PC-9 (cell line): ENCODE data around the gene CBFA2T3. TPM values are rescaled to one million over a fixed set of nuclear protein-coding genes. Genes with fewer than 3 reads are reported as not detected.

Experiments
- BruUV-seq: library from RNA; stranded (reverse); fragments of 400-500 nt; replicated peaks from 2 replicates; lab custom pipeline; 2021; lab: Mats Ljungman, UMichigan
- CTCF ChIA-PET: fragments of 300-600 bp; sonication (Branson Sonifier 250); formaldehyde crosslinking; loops from one replicate; lab custom pipeline; 2022; ENCODE audit warnings: antibody characterized with exemption; lab: Charles Lee
- POLR2A ChIA-PET: fragments of 300-600 bp; sonication (Branson Sonifier 250); formaldehyde crosslinking; loops from one replicate; lab custom pipeline; 2022; ENCODE audit warnings: antibody characterized with exemption; ENCODE audit not compliant: unreplicated experiment; lab: Charles Lee
- DNase-seq, 2 experiments: peaks; one replicate each; pipeline versions ENCODE4 v3.0.0 to v3.0.0-alpha.2; 2015 to 2022; ENCODE audit warnings: mixed read lengths in 1 of 2
- H2AFZ ChIP-seq: fragments of 200-600 bp; sonication (generic); 2 replicates; pipeline ENCODE4 v1.8.1; 2017; ENCODE audit warnings: antibody characterized with exemption
- H3F3A ChIP-seq: fragments of 200-600 bp; sonication (generic); 2 replicates; pipeline ENCODE4 v1.8.1; 2017; ENCODE audit warnings: antibody characterized with exemption, mild to moderate bottlenecking, low read depth; ENCODE audit not compliant: insufficient read depth
- H3K27ac ChIP-seq: fragments of 200-600 bp; sonication (generic); 2 replicates; pipeline ENCODE4 v1.6.1; 2016; ENCODE audit warnings: mixed run types
- H3K27me3 ChIP-seq: fragments of 200-600 bp; sonication (generic); 2 replicates; pipeline ENCODE4 v1.6.1; 2016; ENCODE audit warnings: low read depth, mixed run types; ENCODE audit not compliant: insufficient read depth
- H3K36me3 ChIP-seq: fragments of 200-600 bp; sonication (generic); 2 replicates; pipeline ENCODE4 v1.6.1; 2016; ENCODE audit warnings: low read depth, mixed run types
- H3K4me1 ChIP-seq: fragments of 200-600 bp; sonication (generic); replicated peaks from 2 replicates; pipeline ENCODE4 v1.6.1; 2016; ENCODE audit warnings: mixed run types; ENCODE audit not compliant: insufficient read depth
- H3K4me2 ChIP-seq: fragments of 200-600 bp; sonication (generic); 2 replicates; pipeline ENCODE4 v1.6.1; 2017; ENCODE audit warnings: mixed run types
- H3K4me3 ChIP-seq: fragments of 200-600 bp; sonication (generic); 2 replicates; pipeline ENCODE4 v1.6.1; 2016; ENCODE audit warnings: mixed run types
- H3K79me2 ChIP-seq: fragments of 200-600 bp; sonication (generic); 2 replicates; pipeline ENCODE4 v1.6.1; 2017; ENCODE audit warnings: low read depth, mixed run types
- H3K9me2 ChIP-seq: fragments of 200-600 bp; sonication (generic); 2 replicates; pipeline ENCODE4 v1.8.1; 2017; ENCODE audit warnings: mild to moderate bottlenecking; ENCODE audit not compliant: insufficient read depth
- H3K9me3 ChIP-seq: fragments of 200-600 bp; sonication (generic); 2 replicates; pipeline ENCODE4 v1.8.1; 2016; ENCODE audit warnings: low read depth; ENCODE audit not compliant: insufficient read depth
- H4K20me1 ChIP-seq: fragments of 200-600 bp; sonication (generic); 2 replicates; pipeline ENCODE4 v1.8.1; 2017; ENCODE audit not compliant: insufficient read depth
- CTCF ChIP-seq: fragments of 200-600 bp; sonication (generic); conservative IDR thresholded peaks from 2 replicates; pipeline ENCODE4 v1.6.1; 2017; ENCODE audit warnings: mixed run types, antibody characterized with exemption, mild to moderate bottlenecking, moderate library complexity
- EZH2 ChIP-seq: fragments of 200-600 bp; sonication (generic); IDR thresholded peaks from 2 replicates; pipeline ENCODE4 v1.8.0; 2017; ENCODE audit warnings: antibody characterized with exemption, low read depth
- intact Hi-C: fragments of 100-400 bp; cut with micrococcal nuclease; formaldehyde crosslinking; loops from one replicate; pipeline ENCODE4 v1.10.0; 2022; ENCODE audit not compliant: unreplicated experiment
- total RNA-seq: library from RNA; stranded (reverse); gene quantifications from 2 replicates; pipeline ENCODE4 v1.2.3, GENCODE V29; 2021

CBFA2T3 gene
- total RNA-seq, 1 experiment from 2014 or later, result 1.0 TPM

- TF ChIP-seq EZH2 (no peak), CTCF (no peak)
- Histone ChIP-seq H3K27me3 (peaks cover 97% of the 10 kb centered on the region), H3K4me2 (no peak overlapping the region), H2AFZ (no peak overlapping the region), H3K36me3 (no peaks in the 10 kb centered on the region), H3F3A (no peaks in the 10 kb centered on the region), H3K27ac (no peak overlapping the region), H3K9me2 (no peaks in the 10 kb centered on the region), H4K20me1 (no peaks in the 10 kb centered on the region; the same call in 1 of the 2 replicates), H3K79me2 (no peaks in the 10 kb centered on the region), H3K4me3 (no peak overlapping the region), H3K4me1 (no peaks in the 10 kb centered on the region), H3K9me3 (no peaks in the 10 kb centered on the region)
- POLR2A ChIA-PET, result no interaction called here
- no TSS peak for BruUV-seq
- no peak for DNase-seq
- intact Hi-C loops, result no loop called here
- CTCF ChIA-PET, result no interaction called here
Measured at GRCh38 chr16:88970539-88971065, 6.4 kb downstream of the CBFA2T3 start.

- no peaks in the 10 kb centered on the region for H3K79me2 ChIP-seq
- no peak overlapping the region for H3K4me2 ChIP-seq
- no peak for DNase-seq
- ChIA-PET CTCF (no interaction called here), POLR2A (interaction anchor here (0.5 kb wide), 1 partner anchor 223 kb away, joined by 3 read pairs; no protein-coding TSS in a partner anchor)
- no peak for TF ChIP-seq CTCF
- TF ChIP-seq EZH2, result no peak
- H3K9me3 ChIP-seq, result no peaks in the 10 kb centered on the region
- no peaks in the 10 kb centered on the region for H3K36me3 ChIP-seq
- no peak overlapping the region for H3K27ac ChIP-seq
- intact Hi-C loops, result no loop called here
- H3F3A ChIP-seq, result no peaks in the 10 kb centered on the region
- no peaks in the 10 kb centered on the region; the same call in 1 of the 2 replicates for H4K20me1 ChIP-seq
- H3K4me1 ChIP-seq, result no peaks in the 10 kb centered on the region
- H2AFZ ChIP-seq, result no peak overlapping the region
- H3K4me3 ChIP-seq, result no peak overlapping the region
- peaks cover 97% of the 10 kb centered on the region for H3K27me3 ChIP-seq
- no TSS peak for BruUV-seq
- H3K9me2 ChIP-seq, result no peaks in the 10 kb centered on the region
Measured at GRCh38 chr16:88970050-88970449, 7.0 kb downstream of the CBFA2T3 start.

GRCh38 chr16:88969361-88969831 lies 7.6 kb downstream of the CBFA2T3 start:
- intact Hi-C loops, result no loop called here
- no peak overlapping the region for H3K4me3 ChIP-seq
- DNase-seq, result no peak
- no peaks in the 10 kb centered on the region; the same call in 1 of the 2 replicates for H4K20me1 ChIP-seq
- H3F3A ChIP-seq, result no peaks in the 10 kb centered on the region
- no TSS peak for BruUV-seq
- no peak overlapping the region for H3K27ac ChIP-seq
- no peaks in the 10 kb centered on the region for H3K4me1 ChIP-seq
- H3K9me3 ChIP-seq, result no peaks in the 10 kb centered on the region
- no peaks in the 10 kb centered on the region for H3K9me2 ChIP-seq
- H2AFZ ChIP-seq, result no peak overlapping the region
- ChIA-PET CTCF (no interaction called here), POLR2A (interaction anchor here (0.5 kb wide), 1 partner anchor 223 kb away, joined by 3 read pairs; no protein-coding TSS in a partner anchor)
- H3K79me2 ChIP-seq, result no peaks in the 10 kb centered on the region
- no peaks in the 10 kb centered on the region for H3K36me3 ChIP-seq
- H3K4me2 ChIP-seq, result no peak overlapping the region
- peaks cover 94% of the 10 kb centered on the region for H3K27me3 ChIP-seq
- TF ChIP-seq CTCF, result no peak
- TF ChIP-seq EZH2, result no peak
